Measurements from ENCODE around the gene CCDC63.

CCDC63 gene

GRCh38 chr12:110858848-110859247 lies 12.1 kb downstream of the CCDC63 start:
- TF ChIP-seq, protein P1, sequence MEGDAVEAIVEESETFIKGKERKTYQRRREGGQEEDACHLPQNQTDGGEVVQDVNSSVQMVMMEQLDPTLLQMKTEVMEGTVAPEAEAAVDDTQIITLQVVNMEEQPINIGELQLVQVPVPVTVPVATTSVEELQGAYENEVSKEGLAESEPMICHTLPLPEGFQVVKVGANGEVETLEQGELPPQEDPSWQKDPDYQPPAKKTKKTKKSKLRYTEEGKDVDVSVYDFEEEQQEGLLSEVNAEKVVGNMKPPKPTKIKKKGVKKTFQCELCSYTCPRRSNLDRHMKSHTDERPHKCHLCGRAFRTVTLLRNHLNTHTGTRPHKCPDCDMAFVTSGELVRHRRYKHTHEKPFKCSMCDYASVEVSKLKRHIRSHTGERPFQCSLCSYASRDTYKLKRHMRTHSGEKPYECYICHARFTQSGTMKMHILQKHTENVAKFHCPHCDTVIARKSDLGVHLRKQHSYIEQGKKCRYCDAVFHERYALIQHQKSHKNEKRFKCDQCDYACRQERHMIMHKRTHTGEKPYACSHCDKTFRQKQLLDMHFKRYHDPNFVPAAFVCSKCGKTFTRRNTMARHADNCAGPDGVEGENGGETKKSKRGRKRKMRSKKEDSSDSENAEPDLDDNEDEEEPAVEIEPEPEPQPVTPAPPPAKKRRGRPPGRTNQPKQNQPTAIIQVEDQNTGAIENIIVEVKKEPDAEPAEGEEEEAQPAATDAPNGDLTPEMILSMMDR (IDR thresholded peaks at IDR 0.05; ENCODE audit: insufficient read depth, low read depth, low read length, missing control alignments) = no peak
- no peak overlapping the region for H3K4me3 ChIP-seq (ENCODE audit: low read length)
- no peak for DNase-seq (ENCODE audit: low read depth)

DNA sequence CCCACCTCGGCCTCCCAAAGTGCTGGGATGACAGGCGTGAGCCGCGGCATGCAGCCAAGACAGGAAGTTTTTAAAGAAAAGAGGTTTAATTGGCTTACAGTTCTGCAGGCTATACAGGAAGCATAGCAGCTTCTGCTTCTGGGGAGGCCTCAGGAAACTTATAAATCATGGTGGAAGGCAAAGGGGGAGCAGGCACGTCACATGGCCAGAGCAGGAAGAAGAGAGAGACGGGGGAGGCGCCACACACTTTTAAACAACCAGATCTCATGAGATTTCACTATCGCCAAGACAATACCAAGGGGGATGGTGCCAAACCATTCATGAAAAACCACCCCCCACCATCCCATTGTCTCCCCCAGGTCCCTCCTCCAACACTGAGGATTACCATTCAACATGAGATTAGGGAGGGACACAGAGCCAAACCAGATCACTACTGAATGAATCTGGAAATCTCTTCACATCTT lies 14.1 kb downstream of the CCDC63 start:
- H3K4me3 ChIP-seq (ENCODE audit: low read length) = no peak overlapping the region
- TF ChIP-seq, protein P1 (IDR thresholded peaks at IDR 0.05; ENCODE audit: insufficient read depth, low read depth, low read length, missing control alignments) = no peak
- no peak for DNase-seq (ENCODE audit: low read depth)

DNA sequence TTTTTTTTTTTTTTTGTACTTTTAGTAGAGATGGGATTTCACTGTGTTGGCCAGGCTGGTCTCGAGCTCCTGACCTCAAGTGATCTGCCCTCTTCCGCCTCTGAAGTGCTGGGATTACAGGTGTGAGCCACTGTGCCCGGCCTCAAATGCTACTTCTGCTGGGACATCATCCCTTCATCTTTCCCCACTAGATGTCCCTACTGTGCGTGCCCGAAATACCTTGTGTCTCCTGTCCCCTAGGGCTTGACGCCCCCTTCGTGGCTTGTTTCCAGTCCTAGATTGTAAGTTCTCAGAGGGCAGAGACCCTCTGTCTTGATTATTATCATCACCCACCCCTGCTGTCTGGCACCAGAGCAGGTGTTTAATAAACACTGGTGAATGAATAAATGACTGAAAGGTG lies 14.9 kb downstream of the CCDC63 start:
- no peak overlapping the region for H3K4me3 ChIP-seq (ENCODE audit: low read length)
- no peak for DNase-seq (ENCODE audit: low read depth)
- TF ChIP-seq, protein P1 (IDR thresholded peaks at IDR 0.05; ENCODE audit: insufficient read depth, low read depth, low read length, missing control alignments) = no peak

- DNase-seq (ENCODE audit: low read depth) = no peak
- TF ChIP-seq, protein P1 (IDR thresholded peaks at IDR 0.05; ENCODE audit: insufficient read depth, low read depth, low read length, missing control alignments) = no peak
- no peak overlapping the region for H3K4me3 ChIP-seq (ENCODE audit: low read length)
Measured at GRCh38 chr12:110862329-110862728, 15.5 kb downstream of the CCDC63 start.

DNA sequence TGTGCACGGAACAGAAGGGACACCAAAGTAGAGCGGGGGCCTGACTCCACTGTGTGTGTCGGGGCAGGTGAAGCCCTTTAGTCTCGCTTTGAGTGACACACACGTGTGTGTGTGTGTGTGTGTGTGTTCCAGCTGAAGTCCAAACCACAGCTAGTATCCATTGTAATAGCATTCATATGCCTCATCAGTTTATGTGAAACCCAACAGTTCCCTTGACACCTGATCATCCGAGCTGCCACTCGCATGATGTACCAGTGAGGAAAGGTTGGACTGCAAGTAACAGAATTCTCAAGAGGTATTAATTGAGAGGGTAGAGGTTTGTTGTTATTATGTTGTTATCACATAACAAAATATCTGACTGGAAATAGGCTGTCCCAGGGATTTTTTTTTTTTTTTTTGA lies 16.4 kb downstream of the CCDC63 start:
- DNase-seq (ENCODE audit: low read depth) = no peak
- no peak overlapping the region for H3K4me3 ChIP-seq (ENCODE audit: low read length)
- TF ChIP-seq, protein P1 (IDR thresholded peaks at IDR 0.05; ENCODE audit: insufficient read depth, low read depth, low read length, missing control alignments) = no peak

DNA sequence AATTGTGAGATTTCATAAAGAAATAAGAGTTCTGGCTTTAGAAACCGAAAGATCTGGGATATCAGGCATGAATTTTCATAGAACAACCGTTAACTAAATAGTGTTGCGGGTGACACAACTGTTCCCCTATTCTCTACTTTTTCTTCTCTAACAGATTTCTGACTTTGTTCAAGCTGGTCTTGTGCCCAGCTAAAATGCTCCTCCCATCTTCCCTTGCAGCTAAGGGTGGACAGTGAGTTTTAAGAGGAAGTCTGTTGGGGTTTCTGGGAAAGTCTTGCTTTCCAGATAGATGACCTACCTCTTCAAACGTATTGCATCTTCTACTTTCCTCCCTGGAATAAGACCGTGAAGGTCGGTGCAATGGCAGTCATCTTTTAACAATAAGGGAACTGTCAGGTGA lies 18.7 kb downstream of the CCDC63 start:
- H3K4me3 ChIP-seq (ENCODE audit: low read length) = no peak overlapping the region
- DNase-seq (ENCODE audit: low read depth) = no peak
- TF ChIP-seq, protein P1 (IDR thresholded peaks at IDR 0.05; ENCODE audit: insufficient read depth, low read depth, low read length, missing control alignments) = no peak

DNA sequence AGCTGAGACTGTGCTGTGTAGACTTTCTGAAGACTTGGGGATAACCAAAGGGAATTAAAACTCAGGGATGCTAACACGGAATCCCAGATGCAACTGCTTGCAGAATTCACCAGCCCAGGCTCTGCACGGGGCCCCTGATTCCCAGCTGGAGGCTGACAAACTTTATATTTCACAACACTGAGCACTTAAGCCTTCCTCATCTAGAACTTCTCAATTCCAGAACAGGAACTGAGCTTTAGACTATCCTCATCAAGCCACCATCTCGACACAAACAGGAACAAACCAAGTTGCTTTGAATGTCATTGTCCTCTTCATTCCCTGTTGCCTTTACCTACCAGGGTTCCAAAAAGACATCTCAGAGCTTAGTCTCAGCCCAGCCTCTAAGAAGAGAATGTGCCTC lies 22.2 kb downstream of the CCDC63 start:
- TF ChIP-seq, protein P1 (IDR thresholded peaks at IDR 0.05; ENCODE audit: insufficient read depth, low read depth, low read length, missing control alignments) = no peak
- DNase-seq (ENCODE audit: low read depth) = no peak
- no peak overlapping the region for H3K4me3 ChIP-seq (ENCODE audit: low read length)

All from epithelial cell of esophagus (primary cell).